Nephron (organoid): ENCODE data around the gene GEMIN8.

Experiments used
- H3K27ac Mint-ChIP-seq, 3 experiments: 2 replicates each; pipeline ENCODE4 v1.8.0; 2020; ENCODE audit warnings: mixed read lengths in 3 of 3, mild to moderate bottlenecking in 2 of 3, moderate library complexity in 1 of 3
- H3K27me3 Mint-ChIP-seq: 2 replicates; pipeline ENCODE4 v1.8.0; 2021; ENCODE audit warnings: low read depth, mild to moderate bottlenecking, moderate library complexity, mixed read lengths
- H3K36me3 Mint-ChIP-seq: 2 replicates; pipeline ENCODE4 v1.8.0; 2020; ENCODE audit warnings: low read depth, mixed read lengths
- H3K4me1 Mint-ChIP-seq: 2 replicates; pipeline ENCODE4 v1.8.0; 2020; ENCODE audit warnings: mixed read lengths
- H3K4me3 Mint-ChIP-seq, 3 experiments: 2 replicates each; pipeline ENCODE4 v1.8.0; 2020; ENCODE audit warnings: mild to moderate bottlenecking in 3 of 3, mixed read lengths in 3 of 3, moderate library complexity in 2 of 3
- H3K9me3 Mint-ChIP-seq: 2 replicates; pipeline ENCODE4 v1.8.0; 2020; ENCODE audit warnings: mixed read lengths
- CTCF ChIP-seq, 3 experiments: fragments of 200-600 bp; sonication (generic); IDR thresholded peaks; one replicate each; pipeline ENCODE4 v1.5.0; 2021; ENCODE audit warnings: antibody characterized with exemption in 3 of 3; ENCODE audit not compliant: unreplicated experiment in 3 of 3

Gene GEMIN8

GRCh38 chrX:14003028-14003427 is 26.7 kb downstream of the GEMIN8 start:
- no peak overlapping the region for H3K27ac Mint-ChIP-seq
- no peak for TF ChIP-seq CTCF (IDR thresholded peaks at IDR 0.05; ENCODE audit: unreplicated experiment in 3 of 3)
- no peaks in the 10 kb centered on the region for H3K27me3 Mint-ChIP-seq
- peaks cover 29% of the 10 kb centered on the region for H3K36me3 Mint-ChIP-seq
- peaks cover 5% of the 10 kb centered on the region for H3K9me3 Mint-ChIP-seq
- no peaks in the 10 kb centered on the region for H3K4me1 Mint-ChIP-seq
- no peak overlapping the region for H3K4me3 Mint-ChIP-seq

- Mint-ChIP-seq H3K36me3 (peaks cover 8% of the 10 kb centered on the region), H3K9me3 (peaks cover 6% of the 10 kb centered on the region), H3K4me3 (no peak overlapping the region), H3K27ac (no peak overlapping the region), H3K27me3 (no peaks in the 10 kb centered on the region), H3K4me1 (no peaks in the 10 kb centered on the region)
- TF ChIP-seq CTCF (IDR thresholded peaks at IDR 0.05; ENCODE audit: unreplicated experiment in 3 of 3): no peak
Observed at GRCh38 chrX:13996650-13997049, 33.0 kb downstream of the GEMIN8 start.

- peaks cover 4% of the 10 kb centered on the region for H3K9me3 Mint-ChIP-seq
- H3K4me1 Mint-ChIP-seq: no peaks in the 10 kb centered on the region
- H3K36me3 Mint-ChIP-seq: peaks cover 4% of the 10 kb centered on the region
- H3K27me3 Mint-ChIP-seq: no peaks in the 10 kb centered on the region
- H3K27ac Mint-ChIP-seq: no peak overlapping the region
- no peak for TF ChIP-seq CTCF (IDR thresholded peaks at IDR 0.05; ENCODE audit: unreplicated experiment in 3 of 3)
- H3K4me3 Mint-ChIP-seq: no peak overlapping the region
Observed at GRCh38 chrX:13994536-13995080, 35.1 kb downstream of the GEMIN8 start.

- H3K4me1 Mint-ChIP-seq: no peaks in the 10 kb centered on the region
- peaks cover 4% of the 10 kb centered on the region for H3K9me3 Mint-ChIP-seq
- no peak overlapping the region for H3K4me3 Mint-ChIP-seq
- H3K36me3 Mint-ChIP-seq: peaks cover 4% of the 10 kb centered on the region
- no peak overlapping the region for H3K27ac Mint-ChIP-seq
- no peaks in the 10 kb centered on the region for H3K27me3 Mint-ChIP-seq
- no peak for TF ChIP-seq CTCF (IDR thresholded peaks at IDR 0.05; ENCODE audit: unreplicated experiment in 3 of 3)
Observed at GRCh38 chrX:13994104-13994503, 35.6 kb downstream of the GEMIN8 start.

- no peak for TF ChIP-seq CTCF (IDR thresholded peaks at IDR 0.05; ENCODE audit: unreplicated experiment in 3 of 3)
- no peak overlapping the region for H3K27ac Mint-ChIP-seq
- peaks cover 3% of the 10 kb centered on the region for H3K9me3 Mint-ChIP-seq
- H3K36me3 Mint-ChIP-seq: peaks cover 3% of the 10 kb centered on the region
- no peak overlapping the region for H3K4me3 Mint-ChIP-seq
- no peaks in the 10 kb centered on the region for H3K4me1 Mint-ChIP-seq
- H3K27me3 Mint-ChIP-seq: no peaks in the 10 kb centered on the region
Observed at GRCh38 chrX:13990126-13990800, 39.4 kb downstream of the GEMIN8 start.
